ENCODE data around the gene MAN2B2. TPM values are rescaled to one million over a fixed set of nuclear protein-coding genes. Genes with fewer than 3 reads are reported as not detected.
"Not testable (repeated sequence)": the region's sequence is repeated elsewhere in the genome, so short reads cannot be mapped to it uniquely, and the experiment has no call there.

The MAN2B2 gene
- total and polyA plus RNA-seq, 5 donors from 2014 or later = 15.6 to 43.8 (median 23.1) TPM

DNA sequence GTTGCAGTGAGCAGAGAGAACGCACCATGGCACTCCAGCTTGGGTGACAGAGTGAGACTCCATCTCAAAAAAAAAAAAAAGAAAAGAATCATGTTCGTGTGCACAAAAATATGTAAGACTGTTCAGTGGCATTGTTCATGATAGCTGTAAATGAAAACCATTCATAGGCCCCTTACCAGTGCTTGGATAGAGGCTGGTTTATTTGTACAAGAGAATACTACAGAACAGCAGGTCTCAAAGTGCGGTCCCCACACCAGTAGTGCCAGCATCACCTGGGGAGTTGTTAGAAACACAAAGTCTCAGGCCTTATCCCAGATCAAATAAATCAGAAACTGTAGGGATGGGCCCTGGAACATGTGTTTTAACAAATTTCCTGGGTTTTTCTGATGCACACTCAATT lies 52.8 kb downstream of the MAN2B2 start:
- no peak for DNase-seq
- peaks cover 0 to 4% (median 2%) of the 10 kb centered on the region in 4 donors for H3K4me1 Mint-ChIP-seq
- no peak overlapping the region for H3K4me3 Mint-ChIP-seq
- no peaks in the 10 kb centered on the region for H3K4me1 ChIP-seq (ENCODE audit: control insufficient read depth, insufficient read depth, low read length, poor library complexity, severe bottlenecking)
- H3K27ac ChIP-seq (ENCODE audit: insufficient read depth, low read length, poor library complexity, severe bottlenecking) = no peak overlapping the region
- peaks cover 0 to 1% (median 0%) of the 10 kb centered on the region in 7 donors for H3K9me3 Mint-ChIP-seq
- H3K27me3 ChIP-seq (ENCODE audit: control insufficient read depth, insufficient read depth, low read length) = no peaks in the 10 kb centered on the region
- no peak overlapping the region for H3K4me3 ChIP-seq (ENCODE audit: low read depth, low read length)
- H3K27me3 Mint-ChIP-seq = no peaks in the 10 kb centered on the region
- no peaks in the 10 kb centered on the region for H3K36me3 ChIP-seq (ENCODE audit: control insufficient read depth, insufficient read depth, low read length)
- no peaks in the 10 kb centered on the region for H3K9me3 ChIP-seq (ENCODE audit: control insufficient read depth in 2 of 2, low read length in 2 of 2)
- H3K27ac Mint-ChIP-seq = no peak overlapping the region
- H3K36me3 Mint-ChIP-seq = no peaks in the 10 kb centered on the region
- ATAC-seq (ENCODE audit: low read depth in 2 of 2) = no peak

DNA sequence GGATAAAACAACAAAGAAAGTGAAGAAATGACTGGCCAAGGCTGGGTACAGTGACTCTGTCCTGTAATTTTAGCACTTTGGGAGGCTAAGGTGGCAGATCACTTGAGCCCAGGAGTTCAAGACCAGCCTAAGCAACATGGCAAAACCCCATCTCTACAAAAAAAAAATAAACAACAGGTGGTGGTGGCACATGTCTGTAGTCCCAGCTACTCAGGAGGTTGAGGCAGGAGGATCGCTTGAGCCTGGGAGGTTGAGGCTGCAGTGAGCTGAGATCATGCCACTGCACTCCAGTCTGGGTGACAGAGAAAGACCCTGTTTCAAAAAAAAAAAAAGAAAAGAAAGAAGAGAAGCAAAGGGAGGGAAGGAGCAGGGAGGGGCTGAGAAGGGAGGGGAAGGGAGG lies 53.5 kb downstream of the MAN2B2 start:
- not testable (repeated sequence) for H3K27ac ChIP-seq (ENCODE audit: insufficient read depth, low read length, poor library complexity, severe bottlenecking); H3K36me3 Mint-ChIP-seq

DNA sequence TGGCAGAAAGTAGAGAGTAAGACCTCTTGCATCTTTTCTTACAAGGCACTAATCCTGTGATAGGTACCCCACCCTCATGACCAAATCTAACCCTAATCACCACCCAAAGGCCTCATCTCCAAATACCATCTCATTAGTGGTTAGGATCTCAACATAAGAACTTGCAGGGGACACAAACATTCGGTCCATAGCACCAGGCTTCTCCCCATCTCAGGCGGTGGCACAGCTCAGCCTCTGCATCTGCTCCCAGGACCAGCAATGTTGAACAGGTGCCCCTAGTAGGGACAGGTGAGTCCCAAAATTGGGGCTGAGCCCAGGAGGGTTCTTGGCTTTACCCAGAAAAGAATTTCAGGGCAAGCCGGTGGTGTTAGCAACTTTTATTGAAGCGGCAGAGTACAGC lies 57.1 kb downstream of the MAN2B2 start:
- Histone ChIP-seq H3K4me1 (ENCODE audit: control insufficient read depth, insufficient read depth, low read length, poor library complexity, severe bottlenecking) (no peaks in the 10 kb centered on the region), H3K36me3 (ENCODE audit: control insufficient read depth, insufficient read depth, low read length) (no peaks in the 10 kb centered on the region), H3K27ac (ENCODE audit: insufficient read depth, low read length, poor library complexity, severe bottlenecking) (no peak overlapping the region), H3K4me3 (ENCODE audit: low read depth, low read length) (no peak overlapping the region), H3K9me3 (ENCODE audit: control insufficient read depth in 2 of 2, low read length in 2 of 2) (no peaks in the 10 kb centered on the region), H3K27me3 (ENCODE audit: control insufficient read depth, insufficient read depth, low read length) (no peaks in the 10 kb centered on the region)
- peaks cover 0 to 9% (median 2%) of the 10 kb centered on the region in 4 donors for H3K4me1 Mint-ChIP-seq
- no peak overlapping the region for H3K4me3 Mint-ChIP-seq
- H3K9me3 Mint-ChIP-seq = no peaks in the 10 kb centered on the region
- DNase-seq = no peak
- peak overlapping the region in 1 of 3 donors; percentile 62 for H3K27ac Mint-ChIP-seq
- H3K27me3 Mint-ChIP-seq = peaks cover 4% of the 10 kb centered on the region
- no peaks in the 10 kb centered on the region for H3K36me3 Mint-ChIP-seq
- no peak for ATAC-seq (ENCODE audit: low read depth in 2 of 2)

More for the DNA sequence above, 53.5 kb downstream of the MAN2B2 start:
- ATAC-seq (ENCODE audit: low read depth in 2 of 2); H3K9me3 Mint-ChIP-seq; H3K4me3 ChIP-seq (ENCODE audit: low read depth, low read length); H3K4me1 Mint-ChIP-seq; H3K9me3 ChIP-seq (ENCODE audit: control insufficient read depth in 2 of 2, low read length in 2 of 2); H3K36me3 ChIP-seq (ENCODE audit: control insufficient read depth, insufficient read depth, low read length); DNase-seq; H3K27ac Mint-ChIP-seq; H3K27me3 ChIP-seq (ENCODE audit: control insufficient read depth, insufficient read depth, low read length); H3K27me3 Mint-ChIP-seq; H3K4me3 Mint-ChIP-seq; H3K4me1 ChIP-seq (ENCODE audit: control insufficient read depth, insufficient read depth, low read length, poor library complexity, severe bottlenecking): not testable (repeated sequence)

DNA sequence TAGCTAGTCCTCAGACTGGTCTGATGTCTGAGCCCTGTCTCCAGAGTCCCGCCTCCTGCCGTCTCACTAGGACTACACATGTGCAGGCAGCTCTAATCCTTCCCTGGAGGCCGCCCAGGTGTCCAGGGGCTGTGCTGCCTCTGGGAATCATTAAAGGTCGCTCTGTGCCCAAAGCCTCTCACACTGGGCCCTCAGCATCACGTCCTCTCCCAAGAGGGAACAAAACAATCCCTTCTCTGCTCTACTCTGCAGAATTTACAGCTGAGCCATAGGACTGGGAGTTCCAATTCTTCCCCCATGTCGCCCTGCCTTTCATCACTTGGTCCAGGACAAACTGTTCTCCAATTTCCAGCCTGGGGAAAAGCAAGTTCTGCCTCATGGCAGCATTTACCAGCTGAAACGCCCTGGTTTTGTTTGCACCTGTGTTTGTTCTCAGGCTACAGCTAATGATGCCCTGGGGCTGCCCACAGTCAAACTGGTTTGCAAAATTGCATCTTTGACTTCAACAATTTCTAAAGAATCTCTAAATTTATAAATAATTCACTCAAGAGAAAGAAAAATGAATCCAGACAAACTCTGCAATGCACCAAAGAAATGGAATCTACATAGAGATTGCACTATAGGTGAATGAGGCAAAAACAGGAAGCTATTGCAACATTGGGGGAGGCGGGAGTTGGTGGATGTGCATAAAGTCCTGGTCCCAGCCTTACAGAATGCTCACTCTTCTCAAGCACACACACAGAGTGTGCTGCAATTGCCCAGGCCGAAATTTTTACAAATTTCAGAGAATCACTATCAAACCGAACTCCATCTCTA lies 58.3 kb downstream of the MAN2B2 start:
- Histone ChIP-seq H3K27ac (ENCODE audit: insufficient read depth, low read length, poor library complexity, severe bottlenecking) (no peak overlapping the region), H3K27me3 (ENCODE audit: control insufficient read depth, insufficient read depth, low read length) (no peaks in the 10 kb centered on the region)

DNA sequence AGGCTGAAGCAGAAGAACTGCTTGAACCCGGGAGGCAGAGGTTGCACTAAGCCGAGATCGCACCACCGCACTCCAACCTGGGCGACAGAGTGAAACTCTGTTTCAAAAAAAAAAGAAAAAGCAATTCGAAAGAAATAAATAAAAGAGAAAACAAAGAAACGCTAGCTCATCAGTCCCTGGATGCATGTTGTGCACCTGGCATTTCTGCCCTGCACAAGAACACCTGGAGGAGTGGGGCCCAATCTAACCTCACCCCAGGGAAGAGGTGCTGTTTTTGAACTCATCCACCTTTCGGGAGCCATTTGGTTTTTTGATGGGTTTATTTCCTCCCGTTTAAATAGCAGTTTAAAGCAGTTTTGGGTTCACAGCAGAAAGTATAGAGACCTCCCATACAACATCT lies 59.8 kb downstream of the MAN2B2 start:
- Mint-ChIP-seq H3K4me1 (peaks cover 0 to 6% (median 3%) of the 10 kb centered on the region in 4 donors), H3K4me3 (no peak overlapping the region), H3K27ac (no peak overlapping the region), H3K9me3 (no peaks in the 10 kb centered on the region), H3K27me3 (peaks cover 4% of the 10 kb centered on the region), H3K36me3 (no peaks in the 10 kb centered on the region)
- no peaks in the 10 kb centered on the region for H3K27me3 ChIP-seq (ENCODE audit: control insufficient read depth, insufficient read depth, low read length)
- H3K4me1 ChIP-seq (ENCODE audit: control insufficient read depth, insufficient read depth, low read length, poor library complexity, severe bottlenecking) = peaks cover under 1% of the 10 kb centered on the region
- no peak for ATAC-seq (ENCODE audit: low read depth in 2 of 2)
- no peak overlapping the region for H3K27ac ChIP-seq (ENCODE audit: insufficient read depth, low read length, poor library complexity, severe bottlenecking)
- H3K4me3 ChIP-seq (ENCODE audit: low read depth, low read length) = no peak overlapping the region
- DNase-seq = no peak
- no peaks in the 10 kb centered on the region for H3K36me3 ChIP-seq (ENCODE audit: control insufficient read depth, insufficient read depth, low read length)
- no peaks in the 10 kb centered on the region for H3K9me3 ChIP-seq (ENCODE audit: control insufficient read depth in 2 of 2, low read length in 2 of 2)

More for the DNA sequence above, 58.3 kb downstream of the MAN2B2 start:
- DNase-seq (no peak), ATAC-seq (ENCODE audit: low read depth in 2 of 2) (no peak)
- Histone ChIP-seq H3K9me3 (ENCODE audit: control insufficient read depth in 2 of 2, low read length in 2 of 2) (no peaks in the 10 kb centered on the region), H3K4me3 (ENCODE audit: low read depth, low read length) (no peak overlapping the region), H3K4me1 (ENCODE audit: control insufficient read depth, insufficient read depth, low read length, poor library complexity, severe bottlenecking) (no peaks in the 10 kb centered on the region), H3K36me3 (ENCODE audit: control insufficient read depth, insufficient read depth, low read length) (no peaks in the 10 kb centered on the region)
- no peaks in the 10 kb centered on the region for H3K36me3 Mint-ChIP-seq
- peaks cover 4% of the 10 kb centered on the region for H3K27me3 Mint-ChIP-seq
- no peak overlapping the region for H3K27ac Mint-ChIP-seq
- H3K4me1 Mint-ChIP-seq = peaks cover 0 to 5% (median 2%) of the 10 kb centered on the region in 4 donors
- H3K4me3 Mint-ChIP-seq = peak overlapping the region in 1 of 4 donors; percentile 73
- H3K9me3 Mint-ChIP-seq = no peaks in the 10 kb centered on the region

DNA sequence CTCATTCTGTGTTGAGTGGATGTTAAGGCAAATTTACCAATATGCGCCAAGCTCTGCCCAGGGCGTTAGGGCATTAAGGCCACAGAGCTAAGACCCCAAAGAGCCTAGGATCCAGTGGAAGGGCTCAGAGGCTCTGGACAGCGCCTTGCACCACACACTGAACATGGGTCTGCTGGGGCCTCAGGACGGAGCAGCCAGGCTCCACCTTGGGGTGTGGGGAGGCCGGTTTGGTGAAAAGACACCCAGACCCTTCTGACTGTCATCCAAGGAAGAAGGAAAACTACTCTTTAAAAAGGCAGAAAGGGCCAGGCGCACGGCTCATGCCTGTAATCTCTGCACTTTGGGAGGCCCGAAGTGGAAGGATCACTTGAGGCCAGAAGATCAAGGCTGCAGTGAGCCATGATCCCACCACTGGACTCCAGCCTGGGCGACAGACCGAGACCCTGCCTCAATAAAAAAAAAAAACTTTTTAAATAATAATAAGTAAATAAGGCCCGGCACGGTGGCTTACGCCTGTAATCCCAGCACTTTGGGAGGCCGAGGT lies 64.2 kb downstream of the MAN2B2 start:
- DNase-seq (no peak), ATAC-seq (ENCODE audit: low read depth in 2 of 2) (no peak)
- peaks cover 18% of the 10 kb centered on the region for H3K27me3 Mint-ChIP-seq
- peaks cover 33% of the 10 kb centered on the region for H3K4me1 ChIP-seq (ENCODE audit: control insufficient read depth, insufficient read depth, low read length, poor library complexity, severe bottlenecking)
- H3K27me3 ChIP-seq (ENCODE audit: control insufficient read depth, insufficient read depth, low read length) = no peaks in the 10 kb centered on the region
- H3K27ac Mint-ChIP-seq = peak overlapping the region in 2 of 3 donors; percentile 58 to 60
- peaks cover 18 to 41% (median 31%) of the 10 kb centered on the region in 4 donors for H3K4me1 Mint-ChIP-seq
- no peaks in the 10 kb centered on the region for H3K9me3 ChIP-seq (ENCODE audit: control insufficient read depth in 2 of 2, low read length in 2 of 2)
- H3K4me3 Mint-ChIP-seq = peak overlapping the region; percentile 13 to 68 (median 62)
- H3K9me3 Mint-ChIP-seq = no peaks in the 10 kb centered on the region
- H3K36me3 Mint-ChIP-seq = peaks cover 30% of the 10 kb centered on the region
- H3K27ac ChIP-seq (ENCODE audit: insufficient read depth, low read length, poor library complexity, severe bottlenecking) = no peak overlapping the region
- peaks cover 16% of the 10 kb centered on the region for H3K36me3 ChIP-seq (ENCODE audit: control insufficient read depth, insufficient read depth, low read length)
- no peak overlapping the region for H3K4me3 ChIP-seq (ENCODE audit: low read depth, low read length)

DNA sequence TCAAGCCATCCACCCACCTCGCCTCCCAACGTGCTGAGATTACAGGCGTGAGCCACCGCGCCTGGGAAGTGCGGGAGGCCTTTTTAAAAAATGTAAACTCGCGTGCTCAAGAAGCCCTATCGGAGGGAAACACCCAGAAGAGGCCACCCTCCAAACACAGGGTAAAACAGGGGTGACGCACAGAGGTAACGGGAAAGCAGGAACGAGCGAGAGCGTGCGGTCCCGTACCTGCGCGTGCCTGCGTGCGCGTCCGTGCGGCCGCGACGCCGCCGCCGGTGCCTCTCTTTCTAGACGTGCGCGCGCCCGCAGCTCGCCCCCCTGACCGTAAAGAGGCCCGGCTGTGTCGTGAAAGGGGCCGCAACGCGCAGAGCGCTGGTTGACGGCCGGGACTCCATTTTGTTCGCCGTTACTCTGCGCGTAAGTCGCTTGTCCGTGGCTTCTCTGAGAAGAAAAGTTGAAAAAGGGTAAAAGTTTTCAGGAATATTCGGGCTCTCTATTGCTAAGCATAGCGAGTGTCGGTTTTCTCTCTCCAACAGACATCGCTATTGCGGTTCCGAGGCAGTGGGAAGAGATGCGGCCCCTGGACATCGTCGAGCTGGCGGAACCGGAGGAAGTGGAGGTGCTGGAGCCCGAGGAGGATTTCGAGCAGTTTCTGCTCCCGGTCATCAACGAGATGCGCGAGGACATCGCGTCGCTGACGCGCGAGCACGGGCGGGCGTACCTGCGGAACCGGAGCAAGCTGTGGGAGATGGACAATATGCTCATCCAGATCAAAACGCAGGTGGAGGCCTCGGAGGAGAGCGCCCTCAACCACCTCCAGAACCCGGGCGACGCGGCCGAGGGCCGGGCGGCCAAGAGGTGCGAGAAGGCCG lies 65.5 kb downstream of the MAN2B2 start, which contains the start of gene MRFAP1:
TSS of gene MRFAP1 (plus strand) at position 394 of the 872 bp plus-strand sequence. CDS start at position 572, 178 bp downstream.
- Mint-ChIP-seq H3K9me3 (no peaks in the 10 kb centered on the region), H3K27me3 (peaks cover 17% of the 10 kb centered on the region), H3K4me1 (peaks cover 18 to 47% (median 32%) of the 10 kb centered on the region in 4 donors), H3K4me3 (peak within 1 kb of the TSS; percentile 97 to 100 (median 99)), H3K27ac (peak within 1 kb of the TSS; percentile 99 to 100 (median 99)), H3K36me3 (peaks cover 30% of the 10 kb centered on the region)
- peak; percentile 92 to 98 (median 94) for DNase-seq
- ATAC-seq (ENCODE audit: low read depth in 2 of 2) = peak; percentile 88 to 91
- Histone ChIP-seq H3K4me3 (ENCODE audit: low read depth, low read length) (peak within 1 kb of the TSS; percentile 96), H3K9me3 (ENCODE audit: control insufficient read depth in 2 of 2, low read length in 2 of 2) (no peaks in the 10 kb centered on the region), H3K27me3 (ENCODE audit: control insufficient read depth, insufficient read depth, low read length) (no peaks in the 10 kb centered on the region), H3K27ac (ENCODE audit: insufficient read depth, low read length, poor library complexity, severe bottlenecking) (peak within 1 kb of the TSS; percentile 98), H3K36me3 (ENCODE audit: control insufficient read depth, insufficient read depth, low read length) (peaks cover 16% of the 10 kb centered on the region), H3K4me1 (ENCODE audit: control insufficient read depth, insufficient read depth, low read length, poor library complexity, severe bottlenecking) (peaks cover 33% of the 10 kb centered on the region)

All from CD4-positive, CD25-positive, alpha-beta regulatory T cell (primary cell).